Suprapubic skin (tissue), 3 donors: ENCODE data around the gene ZC3H7B.

Experiments used
- CTCF ChIP-seq, 2 donors: fragments of 200-600 bp in 1 of 2; fragments of 450-650 bp in 1 of 2; sonication (generic) in 1 of 2; IDR thresholded peaks; one replicate each; pipeline ENCODE4 v1.5.1; 2016 to 2019; ENCODE audit warnings: antibody characterized with exemption in 2 of 2, mild to moderate bottlenecking in 1 of 2, moderate library complexity in 1 of 2
- POLR2A ChIP-seq, 2 donors: fragments of 450-650 bp; IDR thresholded peaks; one replicate each; pipeline ENCODE4 v1.6.1; 2017; ENCODE audit warnings: antibody characterized with exemption in 2 of 2, mild to moderate bottlenecking in 2 of 2, moderate library complexity in 2 of 2

DNA sequence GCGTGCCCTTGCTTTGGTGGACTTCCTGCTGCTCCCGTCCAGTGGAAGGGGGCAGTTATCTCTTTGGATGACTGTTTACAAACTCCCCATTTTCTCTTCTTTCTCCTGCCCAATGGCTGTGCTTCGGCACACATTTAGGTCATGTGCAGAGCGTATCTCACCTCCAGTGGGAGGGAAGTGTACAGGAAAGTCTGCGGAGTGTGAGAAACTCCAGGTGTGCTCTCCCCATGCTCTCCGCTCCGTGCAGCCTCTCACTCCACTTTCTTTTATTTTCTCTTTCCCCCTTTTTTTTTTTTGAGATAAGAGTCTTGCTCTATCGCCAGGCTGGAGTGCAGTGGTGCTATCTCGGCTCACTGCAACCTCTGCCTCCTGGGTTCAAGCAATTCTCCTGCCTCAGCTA, 68.5 kb downstream of the ZC3H7B start:
- TF ChIP-seq POLR2A (IDR thresholded peaks at IDR 0.05) = no peak
- TF ChIP-seq CTCF (IDR thresholded peaks at IDR 0.05) = no peak
